Smooth muscle cell of the brain vasculature (primary cell): ENCODE measurements around the gene MPDU1.

Source experiments
- DNase-seq: peaks from one replicate; pipeline ENCODE4 v3.0.0-alpha.2; 2012; ENCODE audit warnings: low read depth, low spot score

MPDU1 gene

DNA sequence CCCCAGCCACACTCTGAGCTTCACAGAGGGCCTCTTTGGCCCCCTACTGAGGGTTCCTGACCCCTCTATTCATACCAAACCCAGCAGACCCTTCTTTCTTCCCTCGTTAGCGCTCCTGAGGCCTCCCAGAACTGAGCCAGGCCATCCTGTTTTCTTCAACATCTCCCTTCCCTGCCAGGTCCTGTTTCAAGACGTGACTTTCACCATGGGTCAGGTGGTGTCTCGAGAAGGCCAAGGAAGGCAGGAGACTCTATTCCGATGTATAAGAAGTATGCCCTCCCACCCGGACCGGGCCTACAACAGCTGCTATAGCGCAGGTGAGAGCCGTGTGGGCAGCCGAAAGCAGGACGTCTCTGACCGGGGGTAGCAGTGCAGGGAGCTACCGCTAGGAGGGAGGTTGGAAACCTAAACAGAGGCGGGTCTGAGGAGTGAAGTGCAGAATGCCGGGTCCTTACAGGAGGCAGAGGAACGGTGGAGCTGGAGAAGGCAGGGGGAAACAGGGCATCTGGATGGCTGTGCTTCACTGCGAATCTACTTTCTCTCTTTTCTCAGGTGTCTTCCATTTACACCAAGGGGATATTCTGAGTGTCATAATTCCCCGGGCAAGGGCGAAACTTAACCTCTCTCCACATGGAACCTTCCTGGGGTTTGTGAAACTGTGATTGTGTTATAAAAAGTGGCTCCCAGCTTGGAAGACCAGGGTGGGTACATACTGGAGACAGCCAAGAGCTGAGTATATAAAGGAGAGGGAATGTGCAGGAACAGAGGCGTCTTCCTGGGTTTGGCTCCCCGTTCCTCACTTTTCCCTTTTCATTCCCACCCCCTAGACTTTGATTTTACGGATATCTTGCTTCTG is 23.3 kb upstream of the MPDU1 start:
- DNase-seq: no peak

GRCh38 chr17:7561028-7561575 is 22.6 kb upstream of the MPDU1 start:
- no peak for DNase-seq

GRCh38 chr17:7561589-7562207 is 22.0 kb upstream of the MPDU1 start, which contains the start of gene SENP3:
Gene SENP3, plus strand, starts transcription at chr17:7561919. Its CDS starts 1,158 bp downstream, at chr17:7563077.
- DNase-seq: peak; percentile 71

- DNase-seq: no peak
Observed at GRCh38 chr17:7562208-7562605, 21.4 kb upstream of the MPDU1 start.

- no peak for DNase-seq
Observed at GRCh38 chr17:7563115-7563869, 20.4 kb upstream of the MPDU1 start.

- no peak for DNase-seq
Observed at GRCh38 chr17:7569571-7569970, 14.1 kb upstream of the MPDU1 start.

DNA sequence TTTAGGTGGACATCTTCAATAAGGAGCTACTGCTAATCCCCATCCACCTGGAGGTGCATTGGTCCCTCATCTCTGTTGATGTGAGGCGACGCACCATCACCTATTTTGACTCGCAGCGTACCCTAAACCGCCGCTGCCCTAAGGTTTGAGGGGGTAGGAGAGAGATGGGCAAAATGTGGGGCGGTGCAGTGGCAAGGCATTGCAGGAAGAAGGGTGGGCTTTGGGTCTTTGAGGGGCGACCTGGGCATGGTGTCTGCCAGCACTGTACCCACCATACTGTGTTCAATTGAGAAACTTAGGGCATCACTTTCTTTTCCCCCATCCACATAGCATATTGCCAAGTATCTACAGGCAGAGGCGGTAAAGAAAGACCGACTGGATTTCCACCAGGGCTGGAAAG is 13.3 kb upstream of the MPDU1 start:
- DNase-seq: no peak

GRCh38 chr17:7572338-7572587 is 11.4 kb upstream of the MPDU1 start:
- DNase-seq: no peak

GRCh38 chr17:7572588-7573323 is 10.9 kb upstream of the MPDU1 start:
- DNase-seq: peak; percentile 98

GRCh38 chr17:7573324-7574080 is 10.2 kb upstream of the MPDU1 start:
- peak; percentile 86 for DNase-seq

DNA sequence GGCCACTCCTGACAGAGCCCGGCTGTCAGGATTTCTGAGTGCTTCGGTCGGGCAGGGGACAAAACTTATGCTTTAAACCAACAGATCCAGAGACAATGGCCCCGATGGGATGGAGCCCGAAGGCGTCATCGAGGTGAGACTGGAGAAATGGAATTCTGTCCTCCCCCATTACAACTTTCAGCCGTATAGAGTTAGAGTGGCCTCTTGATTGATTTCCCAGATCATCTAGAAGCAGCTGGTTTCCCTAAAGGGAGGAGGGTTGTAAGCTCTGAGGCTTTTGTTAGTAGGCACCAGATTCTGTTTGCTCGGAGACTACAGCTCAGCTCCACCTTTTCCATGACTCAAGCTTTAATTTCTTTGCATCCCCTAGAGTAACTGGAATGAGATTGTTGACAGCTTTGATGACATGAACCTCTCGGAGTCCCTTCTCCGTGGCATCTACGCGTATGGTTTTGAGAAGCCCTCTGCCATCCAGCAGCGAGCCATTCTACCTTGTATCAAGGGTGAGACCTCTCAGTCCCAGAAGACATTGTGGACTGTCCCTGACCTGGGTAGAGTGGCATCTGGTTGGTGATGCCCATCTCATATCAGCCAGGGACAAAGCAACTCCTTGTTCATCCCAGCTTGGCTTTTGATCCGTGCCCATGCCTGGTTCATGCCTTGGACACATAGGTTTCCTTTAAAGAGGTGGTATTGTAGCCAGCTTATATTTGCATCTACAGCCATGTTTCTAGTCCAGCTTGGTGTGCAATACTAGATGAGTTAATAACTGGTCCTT is 9.3 kb upstream of the MPDU1 start:
- DNase-seq: no peak

DNA sequence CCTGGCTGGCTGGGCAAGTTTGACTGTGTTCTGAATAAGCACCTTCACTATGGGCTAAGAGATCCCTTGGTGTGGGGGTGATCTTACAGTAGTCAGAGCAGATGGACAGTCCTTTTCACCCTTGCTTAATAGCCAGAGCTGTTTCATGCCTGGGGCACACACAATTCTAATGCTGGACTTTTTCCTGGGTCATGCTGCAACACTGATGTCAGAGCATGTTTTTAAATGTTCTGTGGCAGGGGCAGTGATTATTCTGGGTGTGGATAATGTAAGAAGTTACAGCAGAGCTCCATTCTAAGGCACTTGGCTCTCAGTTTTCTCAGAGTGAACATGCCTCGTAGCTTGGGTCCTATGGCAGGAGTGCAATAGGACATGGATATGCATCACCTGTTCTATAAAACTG is 8.2 kb upstream of the MPDU1 start:
- no peak for DNase-seq

DNA sequence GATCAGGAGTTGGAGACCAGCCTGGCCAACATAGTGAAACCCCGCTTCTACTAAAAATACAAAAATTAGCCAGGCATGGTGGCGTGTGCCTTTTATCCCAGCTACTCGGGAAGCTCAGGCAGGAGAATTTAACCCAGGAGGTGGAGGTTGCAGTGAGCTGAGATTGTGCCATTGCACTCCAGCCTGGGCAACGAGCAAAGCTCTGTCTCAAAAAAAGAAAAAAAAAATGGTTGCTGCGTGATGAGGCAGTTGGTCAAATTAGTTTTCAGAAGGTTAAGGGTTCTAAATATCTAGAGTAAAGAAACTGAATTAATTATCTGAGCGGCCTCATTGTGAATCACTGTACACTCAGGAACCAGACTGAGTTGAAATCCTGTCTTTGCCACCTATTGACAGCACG is 7.7 kb upstream of the MPDU1 start:
- DNase-seq: no peak

GRCh38 chr17:7576432-7576937 is 7.2 kb upstream of the MPDU1 start:
- no peak for DNase-seq

DNA sequence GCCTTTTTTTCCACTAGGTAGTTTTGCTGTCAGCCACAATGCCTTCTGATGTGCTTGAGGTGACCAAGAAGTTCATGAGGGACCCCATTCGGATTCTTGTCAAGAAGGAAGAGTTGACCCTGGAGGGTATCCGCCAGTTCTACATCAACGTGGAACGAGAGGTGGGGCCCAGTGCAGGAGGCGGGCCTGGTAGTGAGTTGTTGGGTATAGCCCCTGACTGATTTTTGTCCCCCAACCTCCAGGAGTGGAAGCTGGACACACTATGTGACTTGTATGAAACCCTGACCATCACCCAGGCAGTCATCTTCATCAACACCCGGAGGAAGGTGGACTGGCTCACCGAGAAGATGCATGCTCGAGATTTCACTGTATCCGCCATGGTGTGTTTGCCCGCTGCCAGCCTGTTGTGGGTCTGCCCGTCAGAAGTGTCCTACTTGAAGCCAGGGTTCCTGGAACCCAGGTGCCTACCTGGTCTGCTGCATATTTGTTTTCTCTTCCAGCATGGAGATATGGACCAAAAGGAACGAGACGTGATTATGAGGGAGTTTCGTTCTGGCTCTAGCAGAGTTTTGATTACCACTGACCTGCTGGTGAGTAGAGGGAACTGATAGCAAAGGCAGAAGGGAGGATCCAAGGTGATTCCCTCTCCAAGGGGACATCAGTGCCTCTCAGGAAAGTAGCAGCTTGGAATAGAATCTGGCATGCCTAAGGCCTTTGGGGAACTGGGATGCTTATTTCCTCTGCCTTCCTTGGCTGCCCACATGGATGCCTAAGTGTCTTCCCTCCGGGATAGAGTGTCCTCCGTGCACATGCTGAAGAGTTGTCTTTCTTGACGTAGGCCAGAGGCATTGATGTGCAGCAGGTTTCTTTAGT is 6.1 kb upstream of the MPDU1 start:
- DNase-seq: no peak

DNA sequence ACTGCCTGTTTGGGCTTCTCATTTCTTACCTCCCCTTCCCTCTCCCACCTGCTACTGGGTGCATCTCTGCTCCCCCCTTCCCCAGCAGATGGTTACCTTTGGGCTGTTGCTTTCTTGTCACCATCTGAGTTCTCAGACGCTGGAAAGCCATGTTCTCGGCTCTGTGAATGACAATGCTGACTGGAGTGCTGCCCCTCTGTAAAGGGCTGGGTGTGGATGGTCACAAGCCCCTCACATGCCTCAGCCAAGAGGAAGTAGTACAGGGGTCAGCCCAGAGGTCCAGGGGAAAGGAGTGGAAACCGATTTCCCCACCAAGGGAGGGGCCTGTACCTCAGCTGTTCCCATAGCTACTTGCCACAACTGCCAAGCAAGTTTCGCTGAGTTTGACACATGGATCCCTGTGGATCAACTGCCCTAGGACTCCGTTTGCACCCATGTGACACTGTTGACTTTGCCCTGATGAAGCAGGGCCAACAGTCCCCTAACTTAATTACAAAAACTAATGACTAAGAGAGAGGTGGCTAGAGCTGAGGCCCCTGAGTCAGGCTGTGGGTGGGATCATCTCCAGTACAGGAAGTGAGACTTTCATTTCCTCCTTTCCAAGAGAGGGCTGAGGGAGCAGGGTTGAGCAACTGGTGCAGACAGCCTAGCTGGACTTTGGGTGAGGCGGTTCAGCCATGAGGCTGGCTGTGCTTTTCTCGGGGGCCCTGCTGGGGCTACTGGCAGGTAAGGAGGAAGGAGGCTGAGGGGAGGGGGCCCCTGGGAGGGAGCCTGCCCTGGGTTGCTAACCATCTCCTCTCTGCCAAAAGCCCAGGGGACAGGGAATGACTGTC is 4.4 kb upstream of the MPDU1 start, which contains the start of gene CD68:
Gene CD68 (plus strand): TSS at position 638 of the 833 bp plus-strand sequence. CDS start 40 bp downstream, at position 678.
- no peak for DNase-seq

DNA sequence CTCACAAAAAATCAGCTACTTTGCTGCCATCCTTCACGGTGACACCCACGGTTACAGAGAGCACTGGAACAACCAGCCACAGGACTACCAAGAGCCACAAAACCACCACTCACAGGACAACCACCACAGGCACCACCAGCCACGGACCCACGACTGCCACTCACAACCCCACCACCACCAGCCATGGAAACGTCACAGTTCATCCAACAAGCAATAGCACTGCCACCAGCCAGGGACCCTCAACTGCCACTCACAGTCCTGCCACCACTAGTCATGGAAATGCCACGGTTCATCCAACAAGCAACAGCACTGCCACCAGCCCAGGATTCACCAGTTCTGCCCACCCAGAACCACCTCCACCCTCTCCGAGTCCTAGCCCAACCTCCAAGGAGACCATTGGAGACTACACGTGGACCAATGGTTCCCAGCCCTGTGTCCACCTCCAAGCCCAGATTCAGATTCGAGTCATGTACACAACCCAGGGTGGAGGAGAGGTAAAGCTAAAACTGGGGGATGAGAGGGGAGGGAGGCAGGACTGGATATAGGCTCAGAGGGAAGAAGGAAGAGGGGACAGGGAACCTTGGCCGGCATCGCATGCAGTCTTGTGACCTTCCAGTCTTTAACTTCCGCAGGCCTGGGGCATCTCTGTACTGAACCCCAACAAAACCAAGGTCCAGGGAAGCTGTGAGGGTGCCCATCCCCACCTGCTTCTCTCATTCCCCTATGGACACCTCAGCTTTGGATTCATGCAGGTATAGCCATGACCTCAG is 3.6 kb upstream of the MPDU1 start:
- no peak for DNase-seq
